Measurements from ENCODE around the gene GPR183. TPM values are rescaled to one million over a fixed set of nuclear protein-coding genes. Genes with fewer than 3 reads are reported as not detected.
"Not testable (repeated sequence)": the region's sequence is repeated elsewhere in the genome, so short reads cannot be mapped to it uniquely, and the experiment has no call there.

GPR183 gene
- total RNA-seq, 1 donor from 2014 or later: 7.7 TPM

DNA sequence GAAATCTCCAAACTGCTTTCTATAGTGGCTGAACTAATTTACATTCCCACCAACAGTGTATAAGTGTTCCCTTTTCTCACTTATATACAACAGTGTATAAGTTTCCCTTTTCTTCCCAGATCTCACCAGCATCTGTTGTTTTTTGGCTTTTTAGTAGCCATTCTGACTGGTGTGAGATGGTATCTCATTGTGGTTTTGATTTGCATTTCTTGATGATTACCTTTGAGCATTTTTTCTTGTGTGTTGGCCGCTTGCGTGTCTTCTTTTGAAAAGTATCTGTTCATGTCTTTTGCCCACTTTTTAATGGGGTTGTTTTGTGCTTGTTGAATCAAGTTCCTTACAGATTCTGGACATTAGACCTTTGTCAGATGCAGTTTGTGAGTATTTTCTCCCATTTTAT is 57.6 kb downstream of the GPR183 start:
- not testable (repeated sequence) for DNase-seq (ENCODE audit: low spot score)

DNA sequence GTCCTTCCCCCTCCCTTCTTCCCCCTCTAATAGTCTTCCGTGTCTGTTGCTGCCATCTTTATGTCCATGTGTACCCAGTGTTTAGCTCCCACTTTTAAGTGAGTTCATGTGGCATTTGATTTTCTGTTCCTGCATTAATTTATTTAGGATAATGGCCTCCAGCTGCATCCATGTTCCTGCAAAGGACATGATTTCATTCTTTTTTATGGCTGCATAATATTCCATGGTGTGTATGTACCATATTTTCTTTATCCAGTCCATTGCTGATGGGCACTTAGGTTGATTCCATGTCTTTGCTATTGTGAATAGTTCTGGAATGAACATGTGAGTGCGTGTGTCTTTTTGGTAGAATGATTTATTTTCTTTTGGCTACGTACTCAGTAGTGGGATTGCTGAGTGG is 58.0 kb downstream of the GPR183 start:
- not testable (repeated sequence) for DNase-seq (ENCODE audit: low spot score)

DNA sequence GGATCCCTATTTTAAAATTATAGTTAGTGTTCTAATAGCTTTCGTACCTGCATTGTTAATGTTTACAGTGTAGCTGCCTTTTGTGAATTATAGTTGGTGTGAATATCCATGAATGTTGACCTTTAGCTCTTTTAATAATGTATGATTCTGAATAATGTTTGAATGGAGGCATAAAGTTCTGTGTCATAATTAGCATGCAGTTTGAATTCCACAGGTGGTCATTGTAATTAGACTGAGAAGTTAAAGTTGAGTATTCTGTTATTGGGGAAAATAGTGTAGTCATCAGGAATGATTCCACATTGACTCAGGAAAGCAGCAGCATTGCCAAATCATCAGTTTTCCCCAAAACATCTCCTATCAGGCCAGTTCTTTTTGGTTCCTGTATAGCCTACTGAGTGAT is 61.1 kb downstream of the GPR183 start:
- DNase-seq (ENCODE audit: low spot score): no peak

Other genes starting within 250 kb of the GPR183 start
- gene UBAC2, start 106.5 kb downstream of the GPR183 start, total RNA-seq (ENCODE audit: insufficient read depth, low replicate concordance): 32.7 TPM
- gene GPR18, start 49.0 kb downstream of the GPR183 start, total RNA-seq (ENCODE audit: insufficient read depth, low replicate concordance): 2.9 TPM
- gene TM9SF2, start 194.1 kb upstream of the GPR183 start, total RNA-seq (ENCODE audit: insufficient read depth, low replicate concordance): 125 TPM

Data from umbilical cord (tissue), 2 donors.